HG03108 (cell line): ENCODE results near the gene DIAPH3.
"Not testable (repeated sequence)": the region's sequence is repeated elsewhere in the genome, so short reads cannot be mapped to it uniquely, and the experiment has no call there.

Source experiments
- ATAC-seq: cut with Tn5 transposase; IDR thresholded peaks from one replicate; pipeline ENCODE4 v1.9.1; 2021; ENCODE audit warnings: moderate library complexity; ENCODE audit not compliant: unreplicated experiment

The DIAPH3 gene

GRCh38 chr13:60163478-60164233 is at the start of gene DIAPH3:
TSS of gene DIAPH3 (minus strand) at chr13:60163928. CDS start at chr13:60163766, 162 bp downstream.
- ATAC-seq: peak; percentile 100

GRCh38 chr13:60213236-60213744 is 49.6 kb upstream of the DIAPH3 start:
- no peak for ATAC-seq

GRCh38 chr13:60211548-60211947 is 47.8 kb upstream of the DIAPH3 start:
- no peak for ATAC-seq

DNA sequence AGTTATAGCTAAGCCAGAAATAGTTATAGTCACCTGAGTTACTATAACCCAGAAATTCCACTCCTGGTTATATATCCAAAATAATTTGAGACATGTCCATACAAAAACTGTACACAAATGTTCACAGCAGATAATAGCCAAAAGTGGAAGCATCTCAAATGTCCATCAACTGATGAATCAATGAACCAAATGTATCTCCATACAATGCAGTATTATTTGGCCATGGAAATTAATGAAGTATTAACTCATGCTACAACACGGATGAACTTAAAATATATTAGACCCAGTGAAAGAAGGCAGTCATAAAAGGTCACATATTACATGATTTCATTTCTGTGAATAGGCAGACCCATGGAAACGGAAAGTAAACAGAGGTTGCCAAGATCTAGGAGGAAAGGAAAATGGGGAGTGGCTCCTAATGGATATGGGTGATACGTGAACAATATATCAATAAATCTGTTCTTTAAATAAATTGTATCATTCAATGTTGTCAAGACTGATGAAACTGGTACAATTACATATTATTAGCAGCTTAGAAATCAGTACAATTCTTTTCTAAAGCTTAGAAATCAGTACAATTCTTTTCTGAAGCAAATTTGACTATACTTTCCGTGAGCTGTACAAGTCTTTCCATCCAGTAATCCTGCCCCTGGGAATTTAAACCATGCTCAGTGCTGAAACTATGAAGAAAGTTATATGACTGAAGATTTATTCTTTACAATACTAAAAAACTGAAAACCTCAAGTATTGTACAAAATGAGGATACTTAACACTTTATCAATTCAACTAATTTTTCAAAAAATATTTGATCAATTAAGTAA is 47.0 kb upstream of the DIAPH3 start:
- ATAC-seq: no peak

DNA sequence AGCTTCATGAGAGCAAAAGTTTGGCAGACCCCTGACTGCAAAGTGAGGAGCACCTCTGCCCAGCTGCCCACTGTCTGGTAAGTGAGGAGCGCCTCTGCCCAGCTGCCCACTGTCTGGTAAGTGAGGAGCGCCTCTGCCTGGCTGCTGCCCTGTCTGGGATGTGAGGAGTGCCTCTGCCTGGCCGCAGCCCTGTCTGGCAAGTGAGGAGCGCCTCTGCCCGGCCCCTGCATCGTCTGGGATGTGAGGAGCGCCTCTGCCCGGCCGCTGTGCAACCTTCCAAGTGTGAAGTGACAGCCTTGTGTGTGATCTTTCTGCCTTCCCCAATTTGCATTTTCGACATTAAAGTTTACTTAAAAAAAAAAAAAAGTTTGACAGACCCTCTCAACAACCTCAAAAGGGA is 41.8 kb upstream of the DIAPH3 start:
- not testable (repeated sequence) for ATAC-seq

DNA sequence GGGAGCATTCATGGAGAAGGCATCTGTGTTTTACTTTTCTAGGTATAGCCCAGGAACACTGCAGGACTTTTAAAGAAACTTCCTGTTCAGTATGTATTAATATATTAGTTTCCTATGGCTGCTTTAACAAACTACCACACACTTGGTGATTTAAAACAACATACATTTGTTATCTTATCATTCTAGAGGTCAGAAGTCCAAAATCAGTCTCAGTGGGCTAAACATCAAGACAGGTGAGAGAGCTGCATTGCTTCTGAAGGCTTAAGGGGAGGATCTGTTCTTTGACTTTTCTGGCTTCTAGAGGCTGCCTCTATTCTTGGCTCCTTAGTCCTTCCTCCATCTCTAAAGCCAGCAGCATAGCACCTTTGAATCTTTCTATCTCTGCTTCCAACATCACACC is 37.6 kb upstream of the DIAPH3 start:
- ATAC-seq: no peak

DNA sequence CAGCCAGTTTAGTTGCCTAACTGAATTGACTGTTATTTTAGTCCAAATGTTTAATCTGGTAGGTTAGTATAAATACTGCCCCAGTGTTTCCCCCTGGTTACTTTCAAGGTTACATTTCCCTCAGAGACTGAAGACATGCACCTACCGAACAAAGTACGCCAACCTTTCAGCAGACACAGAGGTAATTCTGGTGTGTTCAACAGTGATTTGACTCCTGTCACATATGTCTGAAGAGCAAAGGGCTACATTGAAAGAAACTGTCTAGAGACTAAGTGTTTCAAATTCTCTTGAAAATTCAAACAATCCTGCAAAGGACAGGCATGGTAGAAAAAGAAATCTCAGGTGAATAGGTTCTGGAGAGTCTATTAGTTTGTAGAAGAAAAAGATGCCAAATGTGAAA is 32.2 kb upstream of the DIAPH3 start:
- ATAC-seq: not testable (repeated sequence)

DNA sequence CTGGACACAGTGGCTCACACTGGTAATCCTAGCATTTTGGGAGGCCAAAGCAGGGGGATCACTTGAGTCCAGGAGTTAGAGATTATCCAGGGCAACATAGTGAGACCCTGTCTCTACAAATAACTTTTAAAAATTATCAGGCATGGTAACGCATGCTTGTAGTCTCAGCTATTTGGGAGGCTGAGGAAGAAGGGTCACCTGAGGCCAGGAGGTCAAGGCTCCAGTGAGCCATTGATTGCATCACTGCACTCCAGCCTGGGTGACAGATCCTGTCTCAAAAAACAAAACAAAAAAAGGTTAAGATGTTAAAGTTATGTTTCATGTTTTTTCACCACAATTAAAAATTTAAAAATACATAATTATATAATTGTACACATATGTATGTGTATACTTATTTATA is 19.2 kb upstream of the DIAPH3 start:
- ATAC-seq: no peak

- ATAC-seq: no peak
Observed at GRCh38 chr13:60178327-60178726, 14.6 kb upstream of the DIAPH3 start.

GRCh38 chr13:60175571-60175970 is 11.8 kb upstream of the DIAPH3 start:
- ATAC-seq: no peak

- ATAC-seq: no peak
Observed at GRCh38 chr13:60174113-60174512, 10.4 kb upstream of the DIAPH3 start.

DNA sequence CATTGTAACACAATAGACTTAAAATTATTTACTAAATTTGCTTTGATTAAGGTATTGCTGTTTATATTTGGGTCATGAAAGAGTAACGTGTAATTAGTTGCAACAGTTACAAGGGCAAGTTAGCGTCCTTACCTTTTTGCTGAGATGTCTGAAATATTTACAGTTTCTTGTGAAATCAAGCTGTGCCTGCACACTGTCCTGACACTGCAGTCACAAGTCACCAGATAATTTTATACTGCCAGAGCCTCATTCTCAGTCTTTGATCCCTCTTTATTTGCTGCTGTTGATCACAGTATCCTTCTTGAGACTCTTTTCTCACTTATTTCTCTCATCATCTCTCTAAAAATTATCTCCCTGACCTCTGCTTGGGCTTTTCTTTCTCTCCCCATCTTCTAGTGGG is 8.4 kb upstream of the DIAPH3 start:
- no peak for ATAC-seq

- ATAC-seq: no peak
Observed at GRCh38 chr13:60170414-60170813, 6.7 kb upstream of the DIAPH3 start.

- no peak for ATAC-seq
Observed at GRCh38 chr13:60169239-60170031, 5.7 kb upstream of the DIAPH3 start.

- ATAC-seq: no peak
Observed at GRCh38 chr13:60167121-60167520, 3.4 kb upstream of the DIAPH3 start.

DNA sequence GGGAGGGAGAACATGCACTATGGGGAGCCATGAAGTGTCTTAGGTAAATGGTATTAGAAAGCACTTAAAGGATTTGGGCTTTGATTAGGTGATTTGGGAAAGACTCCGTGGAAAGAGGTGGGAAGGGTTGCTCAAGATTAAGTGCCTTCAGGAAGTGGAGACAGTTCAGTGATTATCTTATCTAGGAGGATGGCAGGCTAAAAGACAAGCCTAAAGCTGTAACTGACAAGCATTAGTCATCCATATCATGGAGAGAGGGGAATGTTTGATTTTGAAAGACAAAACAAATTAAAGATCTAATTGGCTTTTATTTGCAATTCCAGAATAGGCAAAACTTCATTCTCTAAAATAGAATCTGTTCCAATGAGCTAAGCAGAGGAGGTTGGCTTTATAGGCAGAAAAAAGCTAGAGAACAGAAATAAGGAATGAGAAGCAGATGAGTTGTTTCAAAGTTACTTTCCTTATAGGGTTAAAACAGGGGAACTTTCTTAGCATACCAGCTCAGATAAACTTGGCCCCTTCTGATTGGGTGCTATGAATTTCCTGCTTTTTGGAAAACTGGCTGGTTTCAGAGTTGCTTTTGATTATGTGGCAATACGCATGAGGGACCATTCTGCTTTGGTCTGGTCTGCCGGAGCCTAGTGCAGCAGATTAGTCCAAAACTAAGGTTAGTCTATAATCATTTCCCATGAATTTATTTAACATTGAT is 1.8 kb upstream of the DIAPH3 start:
- no peak for ATAC-seq

- ATAC-seq: peak; percentile 15
Observed at GRCh38 chr13:60164234-60164889, 634 bp upstream of the DIAPH3 start.

- no peak for ATAC-seq
Observed at GRCh38 chr13:60162096-60162495, 1.6 kb downstream of the DIAPH3 start.

GRCh38 chr13:60158321-60158801 is 5.4 kb downstream of the DIAPH3 start:
- ATAC-seq: peak; percentile 56

GRCh38 chr13:60155978-60156377 is 7.8 kb downstream of the DIAPH3 start:
- ATAC-seq: no peak
